K562 (cell line): Measurements from ENCODE around the gene RGS17. TPM values are rescaled to one million over a fixed set of nuclear protein-coding genes. Genes with fewer than 3 reads are reported as not detected.

ENCODE experiments used
- ATAC-seq: fragments of 200-7000 bp; cut with Tn5 transposase; 3 replicates; pipeline ENCODE4 v1.9.1; 2020; ENCODE audit warnings: moderate library complexity
- BruUV-seq: library from RNA; stranded (reverse); fragments of 400-500 nt; replicated peaks from 2 replicates; lab custom pipeline; 2021; lab: Mats Ljungman, UMichigan
- CTCF ChIA-PET: fragments of 300-600 bp; formaldehyde crosslinking; extraction: SDS; loops from one replicate; lab custom pipeline; 2021; ENCODE audit warnings: low intra/inter-chr PET ratio; lab: Yijun Ruan, JAX
- POLR2A ChIA-PET: fragments of 300-600, 350-650 bp; sonication (Branson Sonifier 250); formaldehyde crosslinking; extraction: SDS; loops from one replicate; lab custom pipeline; 2021; ENCODE audit warnings: antibody characterized with exemption, inconsistent platforms; lab: Yijun Ruan, JAX
- DNase-seq, 4 experiments: peaks; one replicate each; pipeline versions ENCODE4 v3.0.0 to v3.0.0-alpha.2; 2011 to 2018; ENCODE audit warnings: low spot score in 3 of 4, mixed read lengths in 3 of 4; ENCODE audit errors: extremely low read depth in 1 of 4
- FAIRE-seq: peaks from 2 replicates; lab custom pipeline; 2011; peaks lifted over from hg19 to GRCh38; lab: Jason Lieb, UNC
- H2AFZ ChIP-seq: 2 replicates; pipeline ENCODE4 v1.6.0; 2011; ENCODE audit warnings: low read depth, low read length, control low read depth, inconsistent platforms
- H3K27ac ChIP-seq: fragments of 200-600 bp; 3 replicates; pipeline ENCODE4 v1.8.0; 2011; ENCODE audit warnings: low read depth, mild to moderate bottlenecking, control low read depth, inconsistent platforms, low read length, moderate library complexity, mixed read lengths; ENCODE audit errors: extremely low read depth
- H3K27me3 ChIP-seq, 2 experiments: fragments of 300-600 bp in 1 of 2; 2 replicates in 1 of 2; 3 replicates in 1 of 2; pipeline versions ENCODE4 v1.6.0 to v1.8.0; 2011; ENCODE audit warnings: inconsistent platforms in 2 of 2, low read length in 2 of 2, mild to moderate bottlenecking in 1 of 2, mixed read lengths in 1 of 2, moderate library complexity in 1 of 2; ENCODE audit not compliant: control insufficient read depth in 2 of 2, insufficient read depth in 2 of 2
- H3K36me3 ChIP-seq: fragments of 300-600 bp; 3 replicates; pipeline ENCODE4 v1.8.0; 2011; ENCODE audit warnings: mild to moderate bottlenecking, low read length, inconsistent platforms; ENCODE audit not compliant: control insufficient read depth, insufficient read depth
- H3K4me1 ChIP-seq, 2 experiments: fragments of 200-600 bp in 1 of 2; replicated peaks in 1 of 2; 2 replicates in 1 of 2; 3 replicates in 1 of 2; pipeline versions ENCODE4 v1.5.1 to v1.8.0; 2011; ENCODE audit warnings: inconsistent platforms in 2 of 2, low read length in 2 of 2, mild to moderate bottlenecking in 1 of 2, mixed read lengths in 1 of 2, moderate library complexity in 1 of 2; ENCODE audit not compliant: control insufficient read depth in 2 of 2, insufficient read depth in 2 of 2
- H3K4me2 ChIP-seq: 2 replicates; pipeline ENCODE4 v1.6.1; 2011; ENCODE audit warnings: low read length, control low read depth, inconsistent platforms, mixed read lengths; ENCODE audit not compliant: insufficient read depth
- H3K4me3 ChIP-seq: fragments of 200-600 bp; sonication (generic), shearing (Covaris generic); 2 replicates; pipeline ENCODE4 v1.5.1; 2016; ENCODE audit warnings: control low read depth, inconsistent platforms
- H3K79me2 ChIP-seq: fragments of 200-600 bp; 3 replicates; pipeline ENCODE4 v1.8.0; 2011; ENCODE audit warnings: low read length, inconsistent platforms; ENCODE audit not compliant: control insufficient read depth, insufficient read depth
- H3K9ac ChIP-seq, 2 experiments: 2 replicates each; pipeline versions ENCODE4 v1.6.0 to v1.6.1; 2011; ENCODE audit warnings: low read depth in 2 of 2, low read length in 2 of 2, control low read depth in 1 of 2, inconsistent platforms in 1 of 2, mild to moderate bottlenecking in 1 of 2, mixed read lengths in 1 of 2; ENCODE audit not compliant: insufficient read depth in 1 of 2
- H3K9me1 ChIP-seq: one replicate; pipeline ENCODE4 v1.6.0; 2011; ENCODE audit warnings: inconsistent platforms, mild to moderate bottlenecking, low read length, moderate library complexity; ENCODE audit not compliant: control insufficient read depth, insufficient read depth
- H3K9me3 ChIP-seq: replicated peaks from 2 replicates; pipeline ENCODE4 v1.5.1; 2011; ENCODE audit warnings: low read depth, low read length, inconsistent platforms; ENCODE audit not compliant: control insufficient read depth, insufficient read depth
- H4K20me1 ChIP-seq: replicated peaks from 2 replicates; pipeline ENCODE4 v1.6.1; 2011; ENCODE audit warnings: low read length, inconsistent platforms, mixed read lengths; ENCODE audit not compliant: control insufficient read depth, insufficient read depth
- DDX20 ChIP-seq: fragments of 450-650 bp; IDR thresholded peaks from 2 replicates; pipeline ENCODE4 v1.6.1; 2016; ENCODE audit warnings: missing genetic modification characterization, low read depth, mild to moderate bottlenecking, missing compliant biosample characterization, moderate library complexity
- STAG1 ChIP-seq: sonication (generic); formaldehyde crosslinking; IDR thresholded peaks from 2 replicates; pipeline ENCODE4 v1.5.0; 2020; ENCODE audit warnings: missing genetic modification reagents, borderline replicate concordance
- ZNF764 ChIP-seq: fragments of 250-450 bp; sonication (Bioruptor Pico); IDR thresholded peaks from 2 replicates; pipeline ENCODE4 v1.4.0; 2020; ENCODE audit warnings: low read depth, mild to moderate bottlenecking, moderate library complexity
- WGBS: fragments of 100-300 bp; shearing (Covaris generic); methylation state at CpG from one replicate; pipeline ENCODE4 v1.1.6; 2016; ENCODE audit warnings: low coverage, mixed read lengths; ENCODE audit not compliant: insufficient coverage; ENCODE audit errors: missing lambda C conversion rate; 5-methylcytosine and 5-hydroxymethylcytosine counted together
- in situ Hi-C: fragments of 300-500 bp; cut with MboI; formaldehyde crosslinking; loops from 4 replicates; pipeline ENCODE4 v1.15.0; 2018; ENCODE audit warnings: inconsistent platforms, mixed read lengths
- intact Hi-C: fragments of 100-400 bp; cut with micrococcal nuclease; formaldehyde crosslinking; loops from 2 replicates; pipeline ENCODE4 v1.14.2; 2022
- polyA plus RNA-seq, 8 experiments: library from polyadenylated mRNA; depleted of rRNA in 4 of 8; stranded (reverse) in 5 of 8; unstranded in 3 of 8; fragments of >200 nt; fragmentation: Nextera tagmentation in 2 of 8; fragmentation: Illumina TruSeq in 1 of 8; extraction: Ambion mirVana in 2 of 8; extraction: Trizol in 1 of 8; gene quantifications; 2 replicates each; pipeline versions ENCODE4 v1.2.1 to v1.2.3, GENCODE V29; 2011 to 2014; ENCODE audit warnings: inconsistent platforms in 1 of 8, missing spikeins in 1 of 8
- total RNA-seq, 7 experiments: library from RNA; depleted of rRNA in 6 of 7; stranded (reverse); fragments of >200 nt in 6 of 7; fragmentation: Illumina TruSeq in 2 of 7; extraction: Trizol in 2 of 7; gene quantifications; 2 replicates each; pipeline versions ENCODE4 v1.2.1 to v1.2.3, GENCODE V29; 2011 to 2021; ENCODE audit warnings: low replicate concordance in 1 of 7

Gene RGS17
- total and polyA plus RNA-seq, 9 of the 15 experiments (the other 6 are each of a cell fraction or from before 2014, with no cell fraction given): 0.01 to 0.14 (median 0.08) TPM; not detected in 6

DNA sequence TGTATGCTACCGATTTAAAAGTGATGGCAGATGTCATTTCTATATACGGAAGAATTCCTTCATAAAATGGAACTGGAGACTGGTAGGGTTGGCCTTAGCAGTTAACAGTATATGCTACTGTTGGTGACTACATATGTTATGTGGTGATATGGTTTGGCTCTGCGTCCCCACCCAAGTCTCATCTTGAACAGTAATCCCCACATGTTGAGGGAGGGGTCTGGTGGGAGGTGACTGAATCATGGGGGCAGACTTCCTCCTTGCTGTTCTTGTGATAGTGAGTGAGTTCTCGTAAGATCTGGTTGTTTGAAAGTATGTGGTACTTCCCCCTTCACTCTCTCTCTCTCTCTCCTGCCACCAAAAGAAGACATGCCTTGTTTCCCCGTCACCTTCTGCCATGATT, 29.6 kb downstream of the RGS17 start:
- ChIA-PET CTCF (no interaction called here), POLR2A (no interaction called here)
- Histone ChIP-seq H3K79me2 (no peaks in the 10 kb centered on the region), H3K4me3 (no peak overlapping the region), H3K4me1 (no peaks in the 10 kb centered on the region), H3K9me1 (no peaks in the 10 kb centered on the region), H2AFZ (no peak overlapping the region), H3K27ac (no peak overlapping the region), H3K36me3 (no peaks in the 10 kb centered on the region), H3K9ac (no peak overlapping the region), H3K4me2 (no peak overlapping the region), H4K20me1 (no peaks in the 10 kb centered on the region), H3K27me3 (no peaks in the 10 kb centered on the region), H3K9me3 (0 out of 2 replicates have a peak, but pooled peaks cover 2% of the 10 kb centered on the region)
- BruUV-seq: no TSS peak
- in situ Hi-C loops (no loop called here), intact Hi-C loops (no loop called here)
- under 1% methylated on average over 5 of the region's 5 CpGs for WGBS
- DNase-seq (no peak), ATAC-seq (no peak)
- no peak for TF ChIP-seq STAG1 (CRISPR knock-in tag)
- TF ChIP-seq, all 486 proteins: peak for 0
- no peak for FAIRE-seq

DNA sequence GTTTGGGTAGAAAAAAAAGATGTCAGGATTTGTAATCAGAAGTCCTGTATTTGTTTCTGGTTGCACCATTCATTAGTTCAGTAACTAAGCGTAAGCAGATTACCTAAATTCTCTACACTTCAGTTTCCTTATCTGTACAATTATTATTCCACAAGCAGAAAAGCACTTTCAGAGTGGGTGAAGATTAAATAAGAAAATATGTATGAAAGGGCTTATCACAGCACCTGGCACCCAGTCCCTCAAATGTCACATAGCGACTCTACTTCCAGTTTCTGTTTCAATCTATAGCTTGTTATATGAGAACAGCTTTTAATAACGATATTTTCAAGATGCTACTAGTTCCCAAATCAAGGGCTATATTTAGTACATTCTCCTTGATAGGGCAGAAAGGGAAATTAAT, 31.4 kb downstream of the RGS17 start:
- BruUV-seq: no TSS peak
- no peak for ATAC-seq
- H3K27me3 ChIP-seq: no peaks in the 10 kb centered on the region
- H3K27ac ChIP-seq: no peak overlapping the region
- intact Hi-C loops: no loop called here
- H3K9me3 ChIP-seq: 0 out of 2 replicates have a peak, but pooled peaks cover 2% of the 10 kb centered on the region
- no peak overlapping the region for H3K4me2 ChIP-seq
- H3K36me3 ChIP-seq: no peaks in the 10 kb centered on the region
- 5% methylated on average over 3 of the region's 3 CpGs for whole genome bisulfite sequencing
- no peaks in the 10 kb centered on the region for H3K9me1 ChIP-seq
- no peak overlapping the region for H2AFZ ChIP-seq
- H3K79me2 ChIP-seq: no peaks in the 10 kb centered on the region
- DNase-seq: no peak
- TF ChIP-seq ZNF764 (CRISPR knock-in tag) (no peak), DDX20 (no peak)
- ChIA-PET CTCF (no interaction called here), POLR2A (no interaction called here)
- H3K4me1 ChIP-seq: no peaks in the 10 kb centered on the region
- no peak overlapping the region for H3K4me3 ChIP-seq
- no peaks in the 10 kb centered on the region for H4K20me1 ChIP-seq
- no peak for FAIRE-seq
- in situ Hi-C loops: no loop called here
- H3K9ac ChIP-seq: no peak overlapping the region
